Measurements from ENCODE around the gene VARS2.

DNA sequence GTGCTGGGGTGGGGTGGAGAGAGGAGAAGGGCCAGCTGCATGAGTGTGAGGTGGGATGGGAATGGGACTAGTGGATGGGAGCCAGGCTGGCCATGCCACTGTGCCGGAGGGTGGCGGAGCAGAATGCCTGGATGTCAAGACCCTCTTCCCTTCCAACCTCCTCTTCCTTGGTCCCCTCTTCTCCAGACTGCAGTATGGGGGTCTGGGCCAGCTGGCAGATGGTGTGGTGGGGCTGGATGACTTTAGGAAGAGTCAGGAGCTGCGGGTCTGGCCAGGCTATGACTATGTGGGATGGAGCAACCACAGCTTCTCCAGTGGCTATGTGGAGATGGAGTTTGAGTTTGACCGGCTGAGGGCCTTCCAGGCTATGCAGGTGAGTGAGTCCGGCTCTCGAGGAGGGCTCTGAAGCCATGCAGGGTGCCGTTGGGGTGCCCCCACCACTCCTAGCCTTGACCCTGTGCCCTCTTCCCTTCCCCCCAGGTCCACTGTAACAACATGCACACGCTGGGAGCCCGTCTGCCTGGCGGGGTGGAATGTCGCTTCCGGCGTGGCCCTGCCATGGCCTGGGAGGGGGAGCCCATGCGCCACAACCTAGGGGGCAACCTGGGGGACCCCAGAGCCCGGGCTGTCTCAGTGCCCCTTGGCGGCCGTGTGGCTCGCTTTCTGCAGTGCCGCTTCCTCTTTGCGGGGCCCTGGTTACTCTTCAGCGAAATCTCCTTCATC lies 22.1 kb upstream of the VARS2 start:
- TF ChIP-seq, protein P1, sequence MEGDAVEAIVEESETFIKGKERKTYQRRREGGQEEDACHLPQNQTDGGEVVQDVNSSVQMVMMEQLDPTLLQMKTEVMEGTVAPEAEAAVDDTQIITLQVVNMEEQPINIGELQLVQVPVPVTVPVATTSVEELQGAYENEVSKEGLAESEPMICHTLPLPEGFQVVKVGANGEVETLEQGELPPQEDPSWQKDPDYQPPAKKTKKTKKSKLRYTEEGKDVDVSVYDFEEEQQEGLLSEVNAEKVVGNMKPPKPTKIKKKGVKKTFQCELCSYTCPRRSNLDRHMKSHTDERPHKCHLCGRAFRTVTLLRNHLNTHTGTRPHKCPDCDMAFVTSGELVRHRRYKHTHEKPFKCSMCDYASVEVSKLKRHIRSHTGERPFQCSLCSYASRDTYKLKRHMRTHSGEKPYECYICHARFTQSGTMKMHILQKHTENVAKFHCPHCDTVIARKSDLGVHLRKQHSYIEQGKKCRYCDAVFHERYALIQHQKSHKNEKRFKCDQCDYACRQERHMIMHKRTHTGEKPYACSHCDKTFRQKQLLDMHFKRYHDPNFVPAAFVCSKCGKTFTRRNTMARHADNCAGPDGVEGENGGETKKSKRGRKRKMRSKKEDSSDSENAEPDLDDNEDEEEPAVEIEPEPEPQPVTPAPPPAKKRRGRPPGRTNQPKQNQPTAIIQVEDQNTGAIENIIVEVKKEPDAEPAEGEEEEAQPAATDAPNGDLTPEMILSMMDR (conservative IDR thresholded peaks at IDR 0.05 in 1 of 2, IDR thresholded peaks at IDR 0.05 in 1 of 2; ENCODE audit: extremely low read depth in 1 of 2, insufficient read depth in 1 of 2, low read depth in 1 of 2, low read length in 2 of 2), result no peak
- no peak for TF ChIP-seq EZH2 (IDR thresholded peaks at IDR 0.05; ENCODE audit: borderline replicate concordance, low read length)
